Activated T-cell treated with anti-CD3 and anti-CD28 coated beads, Interleukin-2, amount 50 U/mL, for 72 hours (primary cell): ENCODE results near the gene GRK7. TPM values are rescaled to one million over a fixed set of nuclear protein-coding genes. Genes with fewer than 3 reads are reported as not detected.
A peak's percentile ranks its signal among the peaks of the same experiment; 100 is the strongest.
"Not testable (repeated sequence)": the region's sequence is repeated elsewhere in the genome, so short reads cannot be mapped to it uniquely, and the experiment has no call there.

ENCODE experiments used
- ATAC-seq, 2 donors: fragments of 150-1000 bp; cut with Tn5 transposase; replicated peaks in 1 of 2; 2 replicates each; pipeline ENCODE4 v1.10.0; 2021; ENCODE audit warnings: moderate library complexity in 2 of 2, mild to moderate bottlenecking in 1 of 2
- DNase-seq, 2 donors: peaks; one replicate each; pipeline ENCODE4 v3.0.0; 2021 to 2022; ENCODE audit warnings: mixed read lengths in 1 of 2
- H3K27ac Mint-ChIP-seq: one replicate; pipeline ENCODE4 v1.8.0; 2022; ENCODE audit warnings: mild to moderate bottlenecking, moderate library complexity, mixed read lengths
- H3K27me3 Mint-ChIP-seq: one replicate; pipeline ENCODE4 v1.8.0; 2022; ENCODE audit warnings: low read depth, mixed read lengths
- H3K36me3 Mint-ChIP-seq, 2 donors: one replicate each; pipeline ENCODE4 v1.8.0; 2022; ENCODE audit warnings: mixed read lengths in 2 of 2, mild to moderate bottlenecking in 1 of 2; ENCODE audit not compliant: insufficient read depth in 2 of 2
- H3K4me1 Mint-ChIP-seq: one replicate; pipeline ENCODE4 v1.8.0; 2022; ENCODE audit warnings: low read depth, mixed read lengths
- H3K4me3 Mint-ChIP-seq, 2 donors: one replicate each; pipeline ENCODE4 v1.8.0; 2022; ENCODE audit warnings: mild to moderate bottlenecking in 2 of 2, mixed read lengths in 2 of 2, moderate library complexity in 2 of 2
- H3K9me3 Mint-ChIP-seq, 2 donors: one replicate each; pipeline ENCODE4 v1.8.0; 2022; ENCODE audit warnings: mixed read lengths in 2 of 2
- total RNA-seq, 2 donors: library from RNA; stranded (reverse); gene quantifications; one replicate each; pipeline ENCODE4 v1.2.3, GENCODE V29; 2022

Gene GRK7
- total RNA-seq, 2 donors from 2014 or later: not detected

DNA sequence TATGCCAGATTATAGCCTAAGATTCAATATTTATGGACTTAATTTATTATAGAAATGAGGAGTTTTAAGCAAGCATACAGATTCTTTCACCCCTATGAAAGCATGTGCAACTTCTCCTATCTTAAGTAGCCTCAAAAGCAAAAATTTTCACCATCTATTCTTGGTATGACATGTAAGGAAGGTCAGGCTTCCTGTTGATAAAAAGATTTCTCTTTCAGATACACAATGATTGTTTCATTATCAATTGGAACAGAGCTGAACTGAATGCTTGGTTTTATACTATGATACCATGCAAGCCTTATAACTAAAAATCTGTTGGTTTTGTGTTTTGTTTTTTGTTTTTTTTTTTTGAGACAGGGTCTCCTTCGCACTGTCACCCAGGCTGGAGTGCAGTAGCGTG is 3.9 kb downstream of the GRK7 start:
- DNase-seq (no peak), ATAC-seq (peak in 1 of 2 donors; percentile 33)
- Mint-ChIP-seq H3K9me3 (no peaks in the 10 kb centered on the region), H3K36me3 (no peaks in the 10 kb centered on the region), H3K4me3 (no peak overlapping the region), H3K27ac (no peak overlapping the region), H3K27me3 (no peaks in the 10 kb centered on the region), H3K4me1 (peaks cover 14% of the 10 kb centered on the region)

DNA sequence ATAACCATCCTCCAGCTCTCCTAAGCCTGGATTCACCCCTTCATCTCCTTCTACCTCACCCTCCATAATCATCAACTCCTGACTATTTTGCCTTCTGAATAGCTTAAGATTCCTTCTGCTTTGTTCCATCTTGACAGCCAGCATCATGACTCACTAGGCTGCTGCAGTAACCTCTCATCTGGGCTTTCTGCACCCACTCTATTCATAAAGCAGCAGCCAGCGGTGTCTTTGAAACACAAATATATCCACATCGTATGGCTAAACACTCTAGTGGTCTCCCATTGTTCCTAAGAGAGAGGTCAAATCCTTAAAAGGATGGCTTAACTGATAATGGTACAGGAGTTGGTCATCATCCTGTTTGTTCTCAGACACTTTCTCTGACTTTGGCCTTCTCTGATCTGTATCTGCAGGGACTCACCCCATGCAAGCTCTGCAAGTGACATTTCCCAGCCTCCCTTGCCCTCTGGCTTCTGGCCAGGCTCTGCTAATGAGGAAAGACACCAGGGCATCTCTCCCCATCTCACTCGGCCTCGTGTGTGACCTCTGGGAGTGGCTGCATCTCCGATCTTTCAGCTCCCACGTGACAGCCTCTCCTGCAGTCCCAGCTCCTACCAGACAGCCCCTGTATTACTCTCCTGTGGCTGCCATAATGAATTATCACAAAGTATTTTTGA is 6.2 kb downstream of the GRK7 start:
- Mint-ChIP-seq H3K9me3 (no peaks in the 10 kb centered on the region), H3K4me1 (peaks cover 14% of the 10 kb centered on the region), H3K4me3 (no peak overlapping the region)

DNA sequence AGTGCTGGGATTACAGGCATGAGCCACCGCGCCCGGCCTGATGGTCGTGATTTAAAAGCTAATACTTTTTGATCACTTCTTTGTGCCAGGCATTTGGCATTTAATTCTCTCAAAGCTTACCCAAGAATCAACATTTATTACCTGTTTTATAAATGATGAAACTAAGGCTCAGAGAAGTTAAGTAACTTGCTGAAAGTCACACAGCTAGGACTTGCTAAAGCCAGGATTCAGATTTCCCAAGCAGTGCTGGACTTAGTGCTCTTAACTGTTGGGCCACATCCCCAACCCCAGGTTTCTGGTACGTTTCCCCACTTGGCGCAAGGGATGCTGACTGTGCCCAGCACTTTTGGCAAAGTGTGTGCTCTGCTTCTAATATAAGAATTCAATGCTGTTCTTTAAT is 10.5 kb downstream of the GRK7 start:
- H3K4me1 Mint-ChIP-seq: no peaks in the 10 kb centered on the region
- no peak overlapping the region for H3K4me3 Mint-ChIP-seq
- ATAC-seq (no peak), DNase-seq (no peak)
- no peaks in the 10 kb centered on the region for H3K9me3 Mint-ChIP-seq
- H3K36me3 Mint-ChIP-seq: no peaks in the 10 kb centered on the region
- no peaks in the 10 kb centered on the region for H3K27me3 Mint-ChIP-seq
- H3K27ac Mint-ChIP-seq: no peak overlapping the region

More for the DNA sequence above, 6.2 kb downstream of the GRK7 start:
- DNase-seq (no peak), ATAC-seq (no peak)
- no peaks in the 10 kb centered on the region for H3K36me3 Mint-ChIP-seq
- H3K27ac Mint-ChIP-seq: no peak overlapping the region
- H3K27me3 Mint-ChIP-seq: no peaks in the 10 kb centered on the region

DNA sequence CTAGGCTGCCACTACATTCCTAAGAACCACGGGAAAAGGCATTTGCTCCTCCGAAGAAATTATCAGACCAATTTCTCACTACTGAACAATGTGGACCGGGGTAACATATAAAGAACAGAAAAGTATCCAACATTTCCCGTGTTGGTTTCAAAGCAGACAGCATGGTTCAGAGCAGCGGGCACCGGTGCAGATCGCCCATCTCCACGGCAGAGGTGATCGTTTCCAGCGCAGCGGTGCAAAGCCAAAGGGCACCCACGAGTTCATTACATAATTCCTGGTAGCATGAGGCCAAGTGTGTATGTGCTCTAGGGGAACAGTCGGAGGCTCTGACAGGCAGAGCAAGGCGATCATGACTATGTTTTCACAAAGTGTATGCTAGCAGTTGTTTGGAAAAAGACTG is 13.2 kb downstream of the GRK7 start:
- ATAC-seq (no peak), DNase-seq (no peak)
- peaks cover 0 to 3% of the 10 kb centered on the region in 2 donors for H3K9me3 Mint-ChIP-seq

DNA sequence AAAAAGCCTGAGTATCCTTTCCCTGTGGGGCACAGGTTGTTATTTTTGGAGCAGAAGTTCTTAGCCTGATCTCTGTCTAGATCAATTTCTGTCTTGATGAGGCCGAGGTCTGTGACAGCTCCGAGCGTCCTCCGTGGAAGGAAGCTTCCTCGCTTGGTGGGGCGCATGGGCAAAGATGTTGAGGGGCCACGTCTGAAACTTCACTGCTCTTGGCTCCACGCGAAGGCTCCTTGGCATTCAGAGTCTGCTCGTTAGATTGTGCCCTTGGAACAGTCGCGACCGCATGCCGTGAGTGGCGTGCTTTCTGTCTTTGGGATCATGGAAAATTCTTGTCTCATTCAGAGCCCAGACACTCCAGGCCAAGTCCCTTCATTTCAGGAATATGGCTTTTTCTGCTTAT is 13.7 kb downstream of the GRK7 start:
- ATAC-seq (no peak), DNase-seq (no peak)
- H3K4me3 Mint-ChIP-seq: no peak overlapping the region
- H3K9me3 Mint-ChIP-seq: peaks cover 0 to 3% of the 10 kb centered on the region in 2 donors
- no peak overlapping the region for H3K27ac Mint-ChIP-seq
- no peaks in the 10 kb centered on the region for H3K27me3 Mint-ChIP-seq
- H3K4me1 Mint-ChIP-seq: no peaks in the 10 kb centered on the region
- no peaks in the 10 kb centered on the region for H3K36me3 Mint-ChIP-seq

More for the DNA sequence above, 13.2 kb downstream of the GRK7 start:
- no peaks in the 10 kb centered on the region for H3K36me3 Mint-ChIP-seq
- no peak overlapping the region for H3K4me3 Mint-ChIP-seq
- H3K27ac Mint-ChIP-seq: no peak overlapping the region
- no peaks in the 10 kb centered on the region for H3K27me3 Mint-ChIP-seq
- H3K4me1 Mint-ChIP-seq: no peaks in the 10 kb centered on the region

DNA sequence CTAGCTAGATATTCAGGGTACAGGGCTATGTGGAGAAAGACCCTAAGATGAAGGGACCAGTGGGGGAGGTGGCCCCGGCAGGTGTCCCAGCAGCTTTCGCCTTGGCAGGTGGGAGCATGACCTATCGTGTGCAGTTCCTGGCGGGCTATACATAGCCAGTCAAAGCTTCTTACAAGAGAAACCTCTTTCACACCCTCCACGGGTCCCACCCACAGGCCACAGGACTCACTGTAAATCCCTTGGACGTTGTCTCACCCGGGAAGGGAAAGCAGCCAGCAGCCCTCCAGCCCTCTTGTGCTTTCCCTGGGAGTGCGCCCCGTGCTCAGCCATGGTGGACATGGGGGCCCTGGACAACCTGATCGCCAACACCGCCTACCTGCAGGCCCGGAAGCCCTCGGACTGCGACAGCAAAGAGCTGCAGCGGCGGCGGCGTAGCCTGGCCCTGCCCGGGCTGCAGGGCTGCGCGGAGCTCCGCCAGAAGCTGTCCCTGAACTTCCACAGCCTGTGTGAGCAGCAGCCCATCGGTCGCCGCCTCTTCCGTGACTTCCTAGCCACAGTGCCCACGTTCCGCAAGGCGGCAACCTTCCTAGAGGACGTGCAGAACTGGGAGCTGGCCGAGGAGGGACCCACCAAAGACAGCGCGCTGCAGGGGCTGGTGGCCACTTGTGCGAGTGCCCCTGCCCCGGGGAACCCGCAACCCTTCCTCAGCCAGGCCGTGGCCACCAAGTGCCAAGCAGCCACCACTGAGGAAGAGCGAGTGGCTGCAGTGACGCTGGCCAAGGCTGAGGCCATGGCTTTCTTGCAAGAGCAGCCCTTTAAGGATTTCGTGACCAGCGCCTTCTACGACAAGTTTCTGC is 15.0 kb downstream of the GRK7 start:
- DNase-seq (no peak), ATAC-seq (no peak)
- Mint-ChIP-seq H3K4me1 (no peaks in the 10 kb centered on the region), H3K4me3 (no peak overlapping the region), H3K9me3 (peaks cover 0 to 3% of the 10 kb centered on the region in 2 donors), H3K27me3 (no peaks in the 10 kb centered on the region), H3K36me3 (no peaks in the 10 kb centered on the region), H3K27ac (no peak overlapping the region)

DNA sequence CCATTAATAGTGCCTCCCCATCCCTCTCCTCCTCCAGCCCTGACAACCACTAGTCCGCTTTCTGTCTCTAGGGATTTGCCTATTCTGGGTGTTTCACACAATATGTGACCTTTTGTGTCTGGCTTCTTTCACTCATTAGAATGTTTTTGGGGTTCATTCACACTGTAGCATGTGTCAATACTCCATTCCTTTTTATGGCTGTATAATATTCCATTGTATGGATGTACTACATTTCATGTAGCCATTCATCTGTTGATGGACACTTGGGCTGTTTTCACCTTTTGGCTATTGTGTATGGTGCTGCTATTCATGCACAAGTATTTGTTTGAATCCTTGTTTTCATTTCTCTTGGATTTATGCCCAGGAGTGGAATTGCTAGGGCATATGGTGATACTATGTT is 16.5 kb downstream of the GRK7 start:
- Mint-ChIP-seq H3K36me3 (no peaks in the 10 kb centered on the region), H3K4me3 (no peak overlapping the region), H3K27me3 (no peaks in the 10 kb centered on the region), H3K9me3 (peaks cover 0 to 3% of the 10 kb centered on the region in 2 donors), H3K4me1 (no peaks in the 10 kb centered on the region), H3K27ac (no peak overlapping the region)
- no peak for DNase-seq
- no peak for ATAC-seq

DNA sequence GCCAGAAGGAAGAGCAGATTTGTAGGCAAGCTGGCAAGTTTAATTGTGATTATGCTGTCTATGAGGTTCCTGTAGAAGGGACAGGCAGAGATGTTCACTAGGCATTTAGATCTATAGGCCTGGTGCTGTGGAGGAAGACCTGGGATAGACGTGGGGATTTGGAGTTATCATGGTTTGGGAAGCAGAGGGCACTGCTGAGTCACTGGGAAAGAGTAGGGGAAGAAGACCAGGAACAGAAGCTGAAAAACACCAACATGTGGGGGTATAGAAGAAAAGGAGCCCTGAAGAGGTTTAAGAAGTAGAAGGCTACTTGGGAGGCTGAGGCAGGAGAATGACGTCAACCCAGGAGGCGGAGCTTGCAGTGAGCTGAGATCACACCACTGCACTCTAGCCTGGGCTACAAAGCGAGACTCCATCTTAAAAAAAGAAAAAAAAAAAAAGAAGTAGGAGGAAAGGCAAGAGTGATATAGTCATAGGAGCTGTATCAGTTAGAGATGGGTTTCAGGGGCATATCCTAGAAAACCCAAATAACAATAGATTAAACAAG is 19.3 kb downstream of the GRK7 start:
- Mint-ChIP-seq H3K9me3 (peaks cover 0 to 3% of the 10 kb centered on the region in 2 donors), H3K4me3 (no peak overlapping the region), H3K27me3 (no peaks in the 10 kb centered on the region), H3K27ac (no peak overlapping the region), H3K36me3 (no peaks in the 10 kb centered on the region), H3K4me1 (no peaks in the 10 kb centered on the region)
- no peak for ATAC-seq
- DNase-seq: no peak

DNA sequence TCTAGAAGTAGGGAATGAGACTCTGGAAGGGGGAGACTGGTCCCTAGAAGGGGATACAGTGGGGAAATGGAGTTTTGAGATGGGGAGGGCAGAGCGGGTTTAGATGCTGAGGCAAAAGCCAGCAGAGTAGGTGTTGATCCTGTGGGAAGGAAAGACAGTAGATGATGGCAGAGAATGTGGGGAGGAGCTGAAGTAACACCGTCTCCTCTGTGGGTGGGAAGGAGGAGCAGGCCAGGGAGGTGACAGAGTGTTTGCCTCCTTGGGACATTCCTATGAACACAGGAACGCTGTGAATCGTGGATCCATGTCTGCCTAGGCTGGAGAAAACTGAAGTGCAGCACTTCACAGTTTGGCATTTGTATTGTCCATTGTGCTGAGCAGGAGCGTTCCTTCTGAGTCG is 20.4 kb downstream of the GRK7 start:
- peaks cover 0 to 3% of the 10 kb centered on the region in 2 donors for H3K9me3 Mint-ChIP-seq

DNA sequence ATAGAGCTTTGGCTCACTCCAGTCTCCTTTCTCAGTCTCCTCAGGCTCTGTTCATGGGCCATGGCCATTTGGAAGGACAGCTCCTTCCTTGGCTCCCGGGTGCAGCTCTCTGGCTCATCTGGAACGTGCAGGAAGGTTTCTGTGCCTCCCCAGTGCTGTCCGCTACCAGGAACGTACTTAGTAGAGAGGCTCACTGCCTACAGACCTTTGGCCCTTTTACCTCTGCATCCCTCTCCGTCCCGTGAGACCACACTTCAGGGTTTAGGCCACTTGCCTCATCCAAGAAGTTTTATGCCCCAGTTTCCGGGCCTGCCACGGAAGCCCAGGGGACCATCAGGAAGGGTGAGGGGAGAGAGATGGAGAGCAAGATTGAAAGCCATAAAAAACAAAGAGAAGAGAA is 20.9 kb downstream of the GRK7 start:
- Mint-ChIP-seq H3K27ac (no peak overlapping the region), H3K36me3 (no peaks in the 10 kb centered on the region), H3K9me3 (peaks cover 0 to 3% of the 10 kb centered on the region in 2 donors), H3K27me3 (no peaks in the 10 kb centered on the region), H3K4me3 (no peak overlapping the region), H3K4me1 (no peaks in the 10 kb centered on the region)
- ATAC-seq: no peak
- no peak for DNase-seq

More for the DNA sequence above, 20.4 kb downstream of the GRK7 start:
- Mint-ChIP-seq H3K4me1 (no peaks in the 10 kb centered on the region), H3K4me3 (no peak overlapping the region), H3K36me3 (no peaks in the 10 kb centered on the region), H3K27ac (no peak overlapping the region), H3K27me3 (no peaks in the 10 kb centered on the region)
- DNase-seq: no peak
- no peak for ATAC-seq

DNA sequence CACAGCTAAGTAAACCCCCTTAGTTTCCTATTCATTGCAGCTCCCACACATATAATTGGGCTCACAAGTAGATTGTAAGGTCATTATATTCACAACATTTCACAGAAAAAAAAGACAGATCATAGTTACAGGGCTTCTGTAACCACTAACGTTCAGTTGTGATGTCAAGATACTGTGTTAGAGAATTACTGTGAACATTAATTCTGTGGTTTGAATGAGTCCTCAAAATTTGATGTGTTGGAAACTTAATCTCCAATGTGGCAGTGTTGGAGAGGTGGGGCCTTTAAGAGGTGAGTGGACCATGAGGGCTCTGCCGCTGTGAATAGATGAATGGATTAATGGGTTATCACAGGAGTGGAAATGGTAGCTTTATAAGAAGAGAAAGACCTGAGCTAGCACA is 21.3 kb downstream of the GRK7 start:
- no peaks in the 10 kb centered on the region for H3K4me1 Mint-ChIP-seq
- H3K9me3 Mint-ChIP-seq: peaks cover 0 to 3% of the 10 kb centered on the region in 2 donors
- no peak overlapping the region for H3K27ac Mint-ChIP-seq
- DNase-seq (no peak), ATAC-seq (no peak)
- no peak overlapping the region for H3K4me3 Mint-ChIP-seq
- H3K36me3 Mint-ChIP-seq: no peaks in the 10 kb centered on the region
- H3K27me3 Mint-ChIP-seq: no peaks in the 10 kb centered on the region

DNA sequence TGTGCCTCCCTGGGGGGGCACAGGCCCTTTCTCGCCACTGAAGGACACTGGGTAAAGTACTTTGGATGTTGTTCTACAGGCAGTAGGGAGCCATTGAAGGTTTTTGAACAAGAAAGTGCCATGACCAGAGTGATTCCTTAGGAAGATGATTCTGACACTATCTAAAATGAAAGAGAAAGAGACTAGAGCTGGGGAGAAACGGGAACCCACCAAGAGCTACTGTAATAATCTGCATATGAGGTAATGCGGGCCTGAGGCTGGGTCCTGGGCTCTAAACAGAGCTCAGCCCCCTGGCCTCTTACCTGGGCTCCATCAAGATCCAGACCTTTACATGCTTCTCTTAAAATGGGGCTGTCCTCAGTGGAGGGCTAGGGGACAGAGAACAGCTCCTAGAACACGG is 24.9 kb downstream of the GRK7 start:
- no peak for ATAC-seq
- H3K27ac Mint-ChIP-seq: no peak overlapping the region

DNA sequence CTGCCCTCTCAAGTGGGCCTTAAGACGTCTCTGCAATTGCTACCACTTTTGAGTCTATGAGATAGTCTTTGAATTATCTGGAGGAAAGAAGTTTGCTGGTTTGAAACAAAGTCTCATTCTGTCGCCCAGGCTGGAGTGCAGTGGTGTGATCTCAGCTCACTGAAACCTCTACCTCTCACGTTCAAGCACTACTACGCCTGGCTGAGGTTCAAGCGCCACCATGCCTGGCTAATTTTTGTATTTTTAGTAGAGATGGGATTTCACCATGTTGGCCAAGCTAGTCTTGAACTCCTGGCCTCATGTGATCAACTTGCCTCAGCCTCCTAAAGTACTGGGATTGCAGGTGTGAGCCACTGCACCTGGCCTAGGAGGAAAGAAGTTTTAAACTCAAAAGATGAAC is 25.5 kb downstream of the GRK7 start:
- not testable (repeated sequence) for H3K27me3 Mint-ChIP-seq, H3K4me3 Mint-ChIP-seq, H3K4me1 Mint-ChIP-seq, DNase-seq, H3K9me3 Mint-ChIP-seq, H3K36me3 Mint-ChIP-seq, ATAC-seq, H3K27ac Mint-ChIP-seq

More for the DNA sequence above, 24.9 kb downstream of the GRK7 start:
- H3K27me3 Mint-ChIP-seq: no peaks in the 10 kb centered on the region
- H3K4me3 Mint-ChIP-seq: no peak overlapping the region
- no peak for DNase-seq
- no peaks in the 10 kb centered on the region for H3K9me3 Mint-ChIP-seq
- H3K4me1 Mint-ChIP-seq: no peaks in the 10 kb centered on the region
- no peaks in the 10 kb centered on the region for H3K36me3 Mint-ChIP-seq
